Glutamatergic neuron (in vitro differentiated cells): ENCODE results near the gene ZGRF1. TPM values are rescaled to one million over a fixed set of nuclear protein-coding genes. Genes with fewer than 3 reads are reported as not detected.

ENCODE experiments used
- DNase-seq: peaks from one replicate; pipeline ENCODE4 v3.0.0; 2022
- H3K27ac Mint-ChIP-seq: one replicate; pipeline ENCODE4 v1.8.0; 2020; ENCODE audit warnings: mild to moderate bottlenecking, mixed read lengths, inconsistent platforms; ENCODE audit not compliant: unreplicated experiment
- H3K27me3 Mint-ChIP-seq: one replicate; pipeline ENCODE4 v1.8.0; 2020; ENCODE audit warnings: mild to moderate bottlenecking, moderate library complexity, mixed read lengths, inconsistent platforms; ENCODE audit not compliant: unreplicated experiment
- H3K36me3 Mint-ChIP-seq: one replicate; pipeline ENCODE4 v1.8.0; 2020; ENCODE audit warnings: mild to moderate bottlenecking, mixed read lengths, inconsistent platforms; ENCODE audit not compliant: unreplicated experiment
- H3K4me1 Mint-ChIP-seq: one replicate; pipeline ENCODE4 v1.8.0; 2020; ENCODE audit warnings: mild to moderate bottlenecking, low read depth, mixed read lengths, inconsistent platforms; ENCODE audit not compliant: unreplicated experiment
- H3K4me3 Mint-ChIP-seq: one replicate; pipeline ENCODE4 v1.8.0; 2020; ENCODE audit warnings: mild to moderate bottlenecking, mixed read lengths, inconsistent platforms; ENCODE audit not compliant: unreplicated experiment
- H3K9me3 Mint-ChIP-seq: one replicate; pipeline ENCODE4 v1.8.0; 2020; ENCODE audit warnings: mild to moderate bottlenecking, moderate library complexity, mixed read lengths, inconsistent platforms; ENCODE audit not compliant: unreplicated experiment
- CTCF ChIP-seq: fragments of 200-600 bp; sonication (generic); IDR thresholded peaks from one replicate; pipeline ENCODE4 v1.5.0; 2021; ENCODE audit not compliant: partially characterized antibody, unreplicated experiment
- total RNA-seq: library from RNA; stranded (reverse); fragmentation: NEBNext Ultra II Directional; extraction: Animal tissue kit (Norgen Biotek cat#: 25700); gene quantifications from one replicate; pipeline ENCODE4 v1.2.1, GENCODE V29; 2021; ENCODE audit not compliant: unreplicated experiment

The ZGRF1 gene
- total RNA-seq, 1 donor from 2014 or later, result 18.5 TPM

- no peaks in the 10 kb centered on the region for H3K9me3 Mint-ChIP-seq
- peaks cover 5% of the 10 kb centered on the region for H3K36me3 Mint-ChIP-seq
- no peaks in the 10 kb centered on the region for H3K27me3 Mint-ChIP-seq
- no peak overlapping the region for H3K27ac Mint-ChIP-seq
- no peak for DNase-seq
- no peak overlapping the region for H3K4me3 Mint-ChIP-seq
- H3K4me1 Mint-ChIP-seq, result peaks cover 2% of the 10 kb centered on the region
- TF ChIP-seq CTCF, result no peak
Measured at GRCh38 chr4:112652216-112652615, 15.5 kb upstream of the ZGRF1 start.

GRCh38 chr4:112651641-112652040 lies 14.9 kb upstream of the ZGRF1 start:
- Mint-ChIP-seq H3K4me1 (peaks cover 2% of the 10 kb centered on the region), H3K9me3 (no peaks in the 10 kb centered on the region), H3K4me3 (no peak overlapping the region), H3K27me3 (no peaks in the 10 kb centered on the region), H3K36me3 (peaks cover 5% of the 10 kb centered on the region), H3K27ac (no peak overlapping the region)
- no peak for DNase-seq
- no peak for TF ChIP-seq CTCF

DNA sequence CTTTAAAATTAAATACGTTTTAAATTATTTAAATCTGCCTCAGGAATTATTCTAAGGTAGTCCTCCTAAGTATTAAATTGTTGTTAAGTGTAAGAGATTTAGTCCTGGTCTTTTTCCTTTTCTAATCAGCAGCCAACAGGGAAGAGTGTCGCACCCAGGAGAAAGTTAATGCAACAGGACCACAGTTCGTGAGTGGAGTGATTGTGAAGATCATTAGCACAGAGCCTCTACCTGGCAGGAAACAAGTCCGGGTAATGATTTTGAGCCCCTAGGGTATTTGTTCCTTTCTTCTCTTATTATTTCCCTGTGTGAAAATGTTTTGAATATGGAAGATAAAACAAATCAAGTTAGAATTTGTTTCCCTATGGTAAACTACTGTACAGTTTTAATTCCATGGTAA lies 13.6 kb upstream of the ZGRF1 start:
- H3K27me3 Mint-ChIP-seq, result no peaks in the 10 kb centered on the region

GRCh38 chr4:112649055-112649408 lies 12.3 kb upstream of the ZGRF1 start:
- TF ChIP-seq CTCF, result no peak
- no peak overlapping the region for H3K4me3 Mint-ChIP-seq
- H3K27ac Mint-ChIP-seq, result no peak overlapping the region
- H3K9me3 Mint-ChIP-seq, result no peaks in the 10 kb centered on the region
- H3K4me1 Mint-ChIP-seq, result peaks cover 2% of the 10 kb centered on the region
- DNase-seq, result no peak
- no peaks in the 10 kb centered on the region for H3K27me3 Mint-ChIP-seq
- no peaks in the 10 kb centered on the region for H3K36me3 Mint-ChIP-seq

More for the DNA sequence above, 13.6 kb upstream of the ZGRF1 start:
- no peak overlapping the region for H3K27ac Mint-ChIP-seq
- no peak overlapping the region for H3K4me3 Mint-ChIP-seq
- H3K4me1 Mint-ChIP-seq, result peaks cover 2% of the 10 kb centered on the region
- no peak for TF ChIP-seq CTCF
- DNase-seq, result no peak
- no peaks in the 10 kb centered on the region for H3K9me3 Mint-ChIP-seq
- H3K36me3 Mint-ChIP-seq, result peaks cover under 1% of the 10 kb centered on the region

DNA sequence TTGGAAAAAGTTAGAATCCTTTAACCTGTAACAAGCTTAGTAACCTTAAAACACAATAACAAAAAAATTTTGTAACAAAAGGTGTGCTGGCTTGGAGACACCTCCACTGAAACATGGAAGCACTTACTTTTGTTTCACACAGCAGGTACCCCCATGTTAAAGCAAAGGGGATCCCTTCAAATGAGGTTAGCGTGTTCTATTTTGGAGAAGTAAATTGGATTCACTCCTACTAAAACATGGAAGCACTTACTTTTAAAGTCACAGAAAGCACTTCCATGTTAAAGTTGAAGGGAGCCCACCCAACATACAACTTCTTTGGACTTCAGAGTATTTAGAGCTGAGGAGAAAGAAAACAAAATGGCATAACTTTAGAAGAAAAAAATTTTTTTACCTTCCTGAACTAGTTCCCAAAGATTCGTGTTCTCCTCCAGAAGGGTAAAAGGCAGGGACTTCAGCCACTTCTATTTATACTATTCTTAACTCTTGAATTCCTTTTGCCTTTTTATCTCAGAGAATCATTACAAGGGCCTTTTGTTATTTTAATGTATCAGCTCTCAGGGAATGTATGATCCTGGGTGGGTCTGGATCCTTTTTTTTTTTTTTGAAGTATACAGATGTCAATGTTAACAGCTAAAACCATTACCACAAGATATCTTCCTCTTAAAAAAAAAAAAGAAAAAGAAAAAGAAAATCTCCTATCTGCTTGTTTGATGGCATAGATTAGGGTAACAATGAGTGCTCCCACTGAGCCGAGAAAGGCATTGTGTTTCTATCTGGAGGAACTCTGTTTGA lies 11.8 kb upstream of the ZGRF1 start:
- no peaks in the 10 kb centered on the region for H3K36me3 Mint-ChIP-seq
- TF ChIP-seq CTCF, result no peak
- H3K27me3 Mint-ChIP-seq, result no peaks in the 10 kb centered on the region
- H3K4me3 Mint-ChIP-seq, result no peak overlapping the region
- H3K4me1 Mint-ChIP-seq, result peaks cover 2% of the 10 kb centered on the region
- DNase-seq, result no peak
- H3K27ac Mint-ChIP-seq, result no peak overlapping the region
- H3K9me3 Mint-ChIP-seq, result no peaks in the 10 kb centered on the region
